ENCODE measurements around the gene PGAM5. TPM values are rescaled to one million over a fixed set of nuclear protein-coding genes. Genes with fewer than 3 reads are reported as not detected.

PGAM5 gene
- total RNA-seq, result 47.7 and 58.9 TPM in 2 replicates

DNA sequence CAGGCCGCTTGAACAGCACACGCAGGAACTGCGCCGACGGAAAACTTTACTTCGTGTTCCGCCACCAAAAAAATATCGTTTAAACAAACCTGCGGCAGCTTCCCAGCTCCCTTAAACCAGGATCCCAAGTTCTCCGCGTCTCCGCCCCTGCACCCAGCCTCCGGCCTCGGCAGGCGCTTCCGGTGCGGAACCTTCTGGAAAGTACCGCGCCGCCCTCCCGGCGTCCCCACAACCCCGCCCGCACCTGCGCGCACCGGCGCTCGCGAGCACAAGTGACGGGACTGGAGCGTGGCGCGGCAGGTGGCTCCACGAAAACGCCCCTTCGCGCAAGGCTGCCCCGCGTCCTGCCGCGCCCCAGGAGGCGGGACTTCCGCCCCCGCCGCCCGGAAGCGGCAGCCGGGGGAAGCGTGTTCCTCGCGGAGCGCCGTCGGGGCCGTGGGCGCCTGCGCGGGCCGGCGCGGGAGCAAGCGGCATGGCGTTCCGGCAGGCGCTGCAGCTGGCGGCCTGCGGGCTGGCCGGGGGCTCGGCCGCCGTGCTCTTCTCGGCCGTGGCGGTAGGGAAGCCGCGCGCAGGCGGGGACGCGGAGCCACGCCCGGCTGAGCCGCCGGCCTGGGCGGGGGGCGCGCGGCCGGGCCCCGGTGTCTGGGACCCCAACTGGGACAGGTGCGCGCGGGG lies at the start of gene PGAM5:
TSS of gene PGAM5 (plus strand) at position 438 of the 675 bp plus-strand sequence. CDS start at position 473, 35 bp downstream.

DNA sequence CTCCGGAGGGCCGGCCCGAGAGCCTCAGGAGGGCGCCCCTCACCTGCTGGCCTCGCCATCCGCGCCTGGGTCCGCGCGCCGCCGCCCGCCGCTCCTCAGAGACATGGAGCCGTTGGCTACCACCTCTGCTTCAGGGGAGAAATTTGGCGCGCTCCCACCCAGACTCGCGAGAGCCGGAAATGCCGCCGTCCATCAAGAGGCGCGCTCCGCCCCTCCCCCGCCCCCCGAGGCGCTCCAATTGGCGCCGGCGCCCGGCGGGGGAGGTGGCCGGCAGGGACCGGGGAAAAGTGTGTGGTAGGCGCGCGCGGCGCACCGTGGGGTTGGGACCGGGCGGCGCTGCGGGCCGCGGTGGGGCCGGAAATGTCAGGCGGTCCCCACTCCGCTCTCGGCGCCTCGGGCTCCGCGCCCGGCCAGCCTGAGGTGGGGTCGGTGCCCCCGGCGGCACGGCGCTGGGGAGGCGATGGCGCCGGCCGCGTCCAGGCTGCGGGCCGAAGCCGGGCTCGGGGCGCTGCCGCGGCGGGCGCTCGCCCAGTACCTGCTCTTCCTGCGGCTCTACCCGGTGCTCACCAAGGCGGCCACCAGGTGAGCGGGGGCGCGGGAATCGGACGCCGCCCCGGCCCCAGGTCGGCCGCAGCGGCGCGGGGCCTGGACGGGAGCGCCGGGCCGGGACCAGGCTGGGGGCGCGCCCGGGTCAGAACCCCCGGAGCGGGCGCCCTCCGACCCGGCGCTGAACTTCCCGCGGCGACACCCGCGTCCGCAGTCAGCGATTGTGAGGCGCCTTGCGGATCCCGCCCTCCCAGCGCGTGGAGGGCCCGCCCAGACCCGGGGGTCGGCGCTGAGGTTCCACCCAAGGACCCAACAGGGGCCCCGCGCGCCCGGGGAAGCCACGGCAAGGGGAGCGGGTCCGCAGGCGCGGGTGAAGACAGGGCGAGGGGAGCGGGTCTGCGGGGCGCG lies 23.2 kb upstream of the PGAM5 start, which contains the start of the genes POLE and PXMP2:
TSS of gene POLE (minus strand) at position 132 of the 954 bp plus-strand sequence. CDS start at position 105, 27 bp downstream.
TSS of gene PXMP2 (plus strand) at position 377 of the 954 bp plus-strand sequence. CDS start at position 461, 84 bp downstream.

DNA sequence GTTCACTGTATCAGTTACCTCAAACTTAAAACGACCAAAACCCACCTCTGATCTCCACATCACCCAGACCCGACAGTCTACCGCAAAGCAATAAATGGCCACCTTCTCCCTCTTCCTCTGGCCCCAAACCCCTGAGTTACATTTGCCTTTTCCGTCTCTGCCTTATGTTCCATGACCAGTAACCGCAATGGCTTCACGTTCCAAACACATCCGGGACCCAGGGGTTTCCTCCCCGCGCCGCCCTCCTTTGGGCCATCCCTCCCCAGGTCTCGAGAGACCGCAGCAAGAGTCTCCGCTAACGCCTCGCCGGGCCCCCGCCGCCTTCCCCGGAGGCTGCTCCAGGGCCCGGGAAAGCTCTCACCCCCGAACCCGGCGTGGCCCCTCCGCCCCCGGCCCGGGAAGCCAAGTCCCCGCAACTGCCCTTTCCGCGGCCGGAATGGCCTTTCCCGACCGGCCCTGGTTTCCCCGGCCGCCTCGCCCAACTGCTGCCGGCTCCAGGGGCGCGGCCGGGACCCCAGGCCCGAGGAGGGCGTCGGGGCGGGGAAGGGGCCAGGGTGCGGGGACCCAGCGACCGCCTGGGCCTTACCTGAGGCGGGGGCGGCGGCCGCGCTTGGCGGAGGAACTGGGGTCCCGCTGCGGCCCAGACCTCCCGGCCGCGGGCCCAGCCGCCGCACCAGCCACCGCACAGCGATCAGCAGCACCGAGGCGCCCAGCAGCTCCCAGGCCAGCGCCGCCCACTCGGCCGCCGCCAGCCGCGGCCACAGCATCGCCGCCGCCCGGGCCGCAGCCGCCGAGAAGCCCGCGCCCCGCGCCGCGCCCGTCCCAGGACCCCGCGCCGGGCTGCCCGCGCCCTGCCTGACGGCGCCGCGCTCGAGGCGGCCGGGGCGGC lies 50.6 kb downstream of the PGAM5 start, which contains the start of gene ANKLE2:
TSS of gene ANKLE2 (minus strand) at position 801 of the 889 bp plus-strand sequence. CDS start at position 767, 34 bp downstream.

Small RNA genes within 50 kb of the gene (small RNA-seq; reads per million reads assigned to genes)
- not detected for gene RNA5SP379

Other genes with a start within 250 kb of the PGAM5 start
- gene FBRSL1, start 220.7 kb upstream of the PGAM5 start, total RNA-seq, result 20.9 and 26.3 TPM in 2 replicates
- gene LRCOL1, start 100.3 kb upstream of the PGAM5 start, total RNA-seq, result not detected in 2 replicates
- not detected in 2 replicates for gene P2RX2, start 92.1 kb upstream of the PGAM5 start, total RNA-seq
- 43.0 and 48.2 TPM in 2 replicates for gene POLE, start 23.5 kb upstream of the PGAM5 start, total RNA-seq
- gene PXMP2, start 23.3 kb upstream of the PGAM5 start, total RNA-seq, result 16.5 and 19.2 TPM in 2 replicates
- gene ANKLE2, start 51.0 kb downstream of the PGAM5 start, total RNA-seq, result 102 and 108 TPM in 2 replicates
- 101 and 102 TPM in 2 replicates for gene GOLGA3, start 118.0 kb downstream of the PGAM5 start, total RNA-seq
- gene CHFR, start 176.8 kb downstream of the PGAM5 start, total RNA-seq, result 52.0 and 55.9 TPM in 2 replicates
- gene ZNF605, start 245.5 kb downstream of the PGAM5 start, total RNA-seq, result 13.4 and 17.0 TPM in 2 replicates

All from thoracic aorta endothelial cell (primary cell).